ENCODE data around the gene COX10.

Gene COX10

DNA sequence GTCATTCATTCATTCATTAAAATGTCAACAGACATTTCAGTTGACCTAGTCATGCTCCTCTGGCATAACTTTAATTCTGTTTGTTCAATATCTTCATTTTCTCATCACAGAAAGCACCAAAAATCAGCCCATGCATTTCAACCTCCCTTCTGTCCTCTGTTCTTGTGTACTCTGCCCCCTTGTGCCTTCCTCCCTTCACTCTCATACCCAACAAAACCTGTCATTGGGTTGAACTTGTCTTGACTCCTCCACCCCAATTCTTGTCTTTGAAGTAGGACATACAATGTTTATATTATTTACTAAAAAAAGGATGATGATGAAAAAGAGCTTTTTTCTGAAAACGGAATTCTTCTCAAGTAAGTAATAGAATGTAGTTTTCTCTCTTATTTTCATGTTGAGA is 43.8 kb downstream of the COX10 start:
- intact Hi-C loops (cut with DNase I; ENCODE audit: low total_unique reads), result no loop called here
- no peak for TF ChIP-seq CTCF (IDR thresholded peaks at IDR 0.05)
- no peak overlapping the region for H3K27ac ChIP-seq
- no peaks in the 10 kb centered on the region for H3K9me3 ChIP-seq
- H3K4me3 ChIP-seq, result no peak overlapping the region
- H3K36me3 ChIP-seq, result no peaks in the 10 kb centered on the region
- no peaks in the 10 kb centered on the region for H3K27me3 ChIP-seq
- DNase-seq, result no peak
- H3K4me1 ChIP-seq, result no peaks in the 10 kb centered on the region

- no peak for TF ChIP-seq CTCF (IDR thresholded peaks at IDR 0.05)
- Histone ChIP-seq H3K9me3 (no peaks in the 10 kb centered on the region), H3K36me3 (no peaks in the 10 kb centered on the region), H3K4me1 (no peaks in the 10 kb centered on the region), H3K4me3 (no peak overlapping the region), H3K27me3 (no peaks in the 10 kb centered on the region), H3K27ac (no peak overlapping the region)
- DNase-seq, result no peak
- intact Hi-C loops (cut with DNase I; ENCODE audit: low total_unique reads), result no loop called here
Measured at GRCh38 chr17:14116263-14117024, 47.1 kb downstream of the COX10 start.

- no peaks in the 10 kb centered on the region for H3K4me1 ChIP-seq
- H3K36me3 ChIP-seq, result no peaks in the 10 kb centered on the region
- TF ChIP-seq CTCF (IDR thresholded peaks at IDR 0.05), result no peak
- H3K9me3 ChIP-seq, result no peaks in the 10 kb centered on the region
- no peak for DNase-seq
- H3K4me3 ChIP-seq, result no peak overlapping the region
- H3K27me3 ChIP-seq, result no peaks in the 10 kb centered on the region
- intact Hi-C loops (cut with DNase I; ENCODE audit: low total_unique reads), result no loop called here
- no peak overlapping the region for H3K27ac ChIP-seq
Measured at GRCh38 chr17:14118951-14119350, 49.6 kb downstream of the COX10 start.

- H3K9me3 ChIP-seq, result no peaks in the 10 kb centered on the region
- no peak overlapping the region for H3K27ac ChIP-seq
- TF ChIP-seq CTCF (IDR thresholded peaks at IDR 0.05), result no peak
- H3K36me3 ChIP-seq, result no peaks in the 10 kb centered on the region
- H3K4me1 ChIP-seq, result no peaks in the 10 kb centered on the region
- H3K27me3 ChIP-seq, result no peaks in the 10 kb centered on the region
- intact Hi-C loops (cut with DNase I; ENCODE audit: low total_unique reads), result no loop called here
- DNase-seq, result no peak
- H3K4me3 ChIP-seq, result no peak overlapping the region
Measured at GRCh38 chr17:14119546-14119945, 50.2 kb downstream of the COX10 start.

DNA sequence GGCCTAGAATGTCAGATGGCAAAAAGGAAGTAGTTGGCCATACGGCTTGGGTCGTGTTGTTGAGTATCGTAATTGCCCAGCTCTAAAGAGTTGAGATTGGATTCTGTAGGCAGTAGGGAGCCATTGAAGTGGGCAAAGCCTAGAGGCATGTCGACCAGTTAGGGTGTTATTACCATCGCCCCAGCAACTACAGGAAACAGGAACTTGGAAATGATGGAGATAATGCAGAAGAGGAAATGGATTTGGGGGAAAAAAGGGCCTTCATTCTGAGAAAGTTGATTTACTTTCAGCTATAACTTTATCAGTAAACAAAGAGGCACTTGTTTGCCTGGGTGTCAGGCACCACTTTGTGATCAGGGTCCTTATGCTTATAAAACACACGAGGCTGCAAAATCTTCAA is 52.6 kb downstream of the COX10 start:
- H3K4me3 ChIP-seq, result no peak overlapping the region
- no peak for DNase-seq
- no peaks in the 10 kb centered on the region for H3K36me3 ChIP-seq
- H3K9me3 ChIP-seq, result no peaks in the 10 kb centered on the region
- TF ChIP-seq CTCF (IDR thresholded peaks at IDR 0.05), result no peak
- H3K4me1 ChIP-seq, result no peaks in the 10 kb centered on the region
- no peaks in the 10 kb centered on the region for H3K27me3 ChIP-seq
- H3K27ac ChIP-seq, result no peak overlapping the region
- intact Hi-C loops (cut with DNase I; ENCODE audit: low total_unique reads), result no loop called here

Measured in tibial artery (tissue), 4 donors.